ENCODE measurements around the gene RSRP1. TPM values are rescaled to one million over a fixed set of nuclear protein-coding genes. Genes with fewer than 3 reads are reported as not detected.

RSRP1 gene
- total and polyA plus RNA-seq, 2 experiments from 2014 or later: 91.4 to 93.7 TPM

DNA sequence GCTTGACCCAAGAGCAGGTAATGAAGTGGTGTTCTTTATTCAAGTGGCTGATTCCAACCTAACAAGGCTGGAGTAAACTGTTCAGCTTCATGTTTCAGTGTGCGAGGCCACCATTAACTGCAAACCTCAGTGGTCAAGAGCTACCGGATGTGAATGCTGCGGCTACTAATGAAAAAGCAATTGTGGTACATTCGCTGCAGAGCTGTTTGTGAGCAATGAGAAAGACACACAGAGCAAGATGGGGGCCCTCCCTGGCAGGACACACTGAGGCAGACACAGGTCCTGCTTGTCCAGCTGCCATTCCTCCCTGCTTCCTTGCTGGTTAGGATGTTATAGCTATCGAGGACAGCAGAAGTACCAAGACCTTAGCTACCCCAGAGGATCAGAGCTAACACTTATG, 41.1 kb downstream of the RSRP1 start:
- Mint-ChIP-seq H3K27ac (no peak overlapping the region), H3K4me1 (peaks cover 5% of the 10 kb centered on the region), H3K9me3 (no peaks in the 10 kb centered on the region), H3K36me3 (ENCODE audit: low read depth) (no peaks in the 10 kb centered on the region), H3K4me3 (no peak overlapping the region), H3K27me3 (ENCODE audit: insufficient read depth, low read depth, poor library complexity) (peaks cover 6% of the 10 kb centered on the region)
- Histone ChIP-seq H3K4me3 (no peak overlapping the region), H4K20me1 (replicated peaks; ENCODE audit: insufficient read depth) (no peaks in the 10 kb centered on the region), H3K27me3 (ENCODE audit: insufficient read depth) (no peaks in the 10 kb centered on the region), H3K9me2 (ENCODE audit: insufficient read depth) (peaks cover 2% of the 10 kb centered on the region; the same call in 1 of the 2 replicates), H3K4me1 (ENCODE audit: insufficient read depth) (peaks cover 3% of the 10 kb centered on the region; the same call in 1 of the 2 replicates), H3K79me2 (replicated peaks; ENCODE audit: insufficient read depth) (no peaks in the 10 kb centered on the region), H3F3A (replicated peaks; ENCODE audit: low read depth) (no peaks in the 10 kb centered on the region), H3K27ac (ENCODE audit: low read depth) (no peak overlapping the region), H3K36me3 (ENCODE audit: insufficient read depth) (no peaks in the 10 kb centered on the region), H2AFZ (no peak overlapping the region), H3K4me2 (no peak overlapping the region)
- DNase-seq (ENCODE audit: low spot score) (no peak), ATAC-seq (no peak)
- TF ChIP-seq STAT1 (IDR thresholded peaks at IDR 0.05; ENCODE audit: unreplicated experiment): no peak
- TF ChIP-seq EZH2 (IDR thresholded peaks at IDR 0.05; ENCODE audit: low read depth, unreplicated experiment): no peak
- TF ChIP-seq CREB1 (CRISPR knock-in tag; IDR thresholded peaks at IDR 0.05; ENCODE audit: low read depth): no peak
- no peak for TF ChIP-seq NANOG (IDR thresholded peaks at IDR 0.05; ENCODE audit: borderline replicate concordance)
- TF ChIP-seq, protein P1, sequence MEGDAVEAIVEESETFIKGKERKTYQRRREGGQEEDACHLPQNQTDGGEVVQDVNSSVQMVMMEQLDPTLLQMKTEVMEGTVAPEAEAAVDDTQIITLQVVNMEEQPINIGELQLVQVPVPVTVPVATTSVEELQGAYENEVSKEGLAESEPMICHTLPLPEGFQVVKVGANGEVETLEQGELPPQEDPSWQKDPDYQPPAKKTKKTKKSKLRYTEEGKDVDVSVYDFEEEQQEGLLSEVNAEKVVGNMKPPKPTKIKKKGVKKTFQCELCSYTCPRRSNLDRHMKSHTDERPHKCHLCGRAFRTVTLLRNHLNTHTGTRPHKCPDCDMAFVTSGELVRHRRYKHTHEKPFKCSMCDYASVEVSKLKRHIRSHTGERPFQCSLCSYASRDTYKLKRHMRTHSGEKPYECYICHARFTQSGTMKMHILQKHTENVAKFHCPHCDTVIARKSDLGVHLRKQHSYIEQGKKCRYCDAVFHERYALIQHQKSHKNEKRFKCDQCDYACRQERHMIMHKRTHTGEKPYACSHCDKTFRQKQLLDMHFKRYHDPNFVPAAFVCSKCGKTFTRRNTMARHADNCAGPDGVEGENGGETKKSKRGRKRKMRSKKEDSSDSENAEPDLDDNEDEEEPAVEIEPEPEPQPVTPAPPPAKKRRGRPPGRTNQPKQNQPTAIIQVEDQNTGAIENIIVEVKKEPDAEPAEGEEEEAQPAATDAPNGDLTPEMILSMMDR (conservative IDR thresholded peaks at IDR 0.05; ENCODE audit: low read depth in 2 of 2): no peak
- TF ChIP-seq, protein P2, sequence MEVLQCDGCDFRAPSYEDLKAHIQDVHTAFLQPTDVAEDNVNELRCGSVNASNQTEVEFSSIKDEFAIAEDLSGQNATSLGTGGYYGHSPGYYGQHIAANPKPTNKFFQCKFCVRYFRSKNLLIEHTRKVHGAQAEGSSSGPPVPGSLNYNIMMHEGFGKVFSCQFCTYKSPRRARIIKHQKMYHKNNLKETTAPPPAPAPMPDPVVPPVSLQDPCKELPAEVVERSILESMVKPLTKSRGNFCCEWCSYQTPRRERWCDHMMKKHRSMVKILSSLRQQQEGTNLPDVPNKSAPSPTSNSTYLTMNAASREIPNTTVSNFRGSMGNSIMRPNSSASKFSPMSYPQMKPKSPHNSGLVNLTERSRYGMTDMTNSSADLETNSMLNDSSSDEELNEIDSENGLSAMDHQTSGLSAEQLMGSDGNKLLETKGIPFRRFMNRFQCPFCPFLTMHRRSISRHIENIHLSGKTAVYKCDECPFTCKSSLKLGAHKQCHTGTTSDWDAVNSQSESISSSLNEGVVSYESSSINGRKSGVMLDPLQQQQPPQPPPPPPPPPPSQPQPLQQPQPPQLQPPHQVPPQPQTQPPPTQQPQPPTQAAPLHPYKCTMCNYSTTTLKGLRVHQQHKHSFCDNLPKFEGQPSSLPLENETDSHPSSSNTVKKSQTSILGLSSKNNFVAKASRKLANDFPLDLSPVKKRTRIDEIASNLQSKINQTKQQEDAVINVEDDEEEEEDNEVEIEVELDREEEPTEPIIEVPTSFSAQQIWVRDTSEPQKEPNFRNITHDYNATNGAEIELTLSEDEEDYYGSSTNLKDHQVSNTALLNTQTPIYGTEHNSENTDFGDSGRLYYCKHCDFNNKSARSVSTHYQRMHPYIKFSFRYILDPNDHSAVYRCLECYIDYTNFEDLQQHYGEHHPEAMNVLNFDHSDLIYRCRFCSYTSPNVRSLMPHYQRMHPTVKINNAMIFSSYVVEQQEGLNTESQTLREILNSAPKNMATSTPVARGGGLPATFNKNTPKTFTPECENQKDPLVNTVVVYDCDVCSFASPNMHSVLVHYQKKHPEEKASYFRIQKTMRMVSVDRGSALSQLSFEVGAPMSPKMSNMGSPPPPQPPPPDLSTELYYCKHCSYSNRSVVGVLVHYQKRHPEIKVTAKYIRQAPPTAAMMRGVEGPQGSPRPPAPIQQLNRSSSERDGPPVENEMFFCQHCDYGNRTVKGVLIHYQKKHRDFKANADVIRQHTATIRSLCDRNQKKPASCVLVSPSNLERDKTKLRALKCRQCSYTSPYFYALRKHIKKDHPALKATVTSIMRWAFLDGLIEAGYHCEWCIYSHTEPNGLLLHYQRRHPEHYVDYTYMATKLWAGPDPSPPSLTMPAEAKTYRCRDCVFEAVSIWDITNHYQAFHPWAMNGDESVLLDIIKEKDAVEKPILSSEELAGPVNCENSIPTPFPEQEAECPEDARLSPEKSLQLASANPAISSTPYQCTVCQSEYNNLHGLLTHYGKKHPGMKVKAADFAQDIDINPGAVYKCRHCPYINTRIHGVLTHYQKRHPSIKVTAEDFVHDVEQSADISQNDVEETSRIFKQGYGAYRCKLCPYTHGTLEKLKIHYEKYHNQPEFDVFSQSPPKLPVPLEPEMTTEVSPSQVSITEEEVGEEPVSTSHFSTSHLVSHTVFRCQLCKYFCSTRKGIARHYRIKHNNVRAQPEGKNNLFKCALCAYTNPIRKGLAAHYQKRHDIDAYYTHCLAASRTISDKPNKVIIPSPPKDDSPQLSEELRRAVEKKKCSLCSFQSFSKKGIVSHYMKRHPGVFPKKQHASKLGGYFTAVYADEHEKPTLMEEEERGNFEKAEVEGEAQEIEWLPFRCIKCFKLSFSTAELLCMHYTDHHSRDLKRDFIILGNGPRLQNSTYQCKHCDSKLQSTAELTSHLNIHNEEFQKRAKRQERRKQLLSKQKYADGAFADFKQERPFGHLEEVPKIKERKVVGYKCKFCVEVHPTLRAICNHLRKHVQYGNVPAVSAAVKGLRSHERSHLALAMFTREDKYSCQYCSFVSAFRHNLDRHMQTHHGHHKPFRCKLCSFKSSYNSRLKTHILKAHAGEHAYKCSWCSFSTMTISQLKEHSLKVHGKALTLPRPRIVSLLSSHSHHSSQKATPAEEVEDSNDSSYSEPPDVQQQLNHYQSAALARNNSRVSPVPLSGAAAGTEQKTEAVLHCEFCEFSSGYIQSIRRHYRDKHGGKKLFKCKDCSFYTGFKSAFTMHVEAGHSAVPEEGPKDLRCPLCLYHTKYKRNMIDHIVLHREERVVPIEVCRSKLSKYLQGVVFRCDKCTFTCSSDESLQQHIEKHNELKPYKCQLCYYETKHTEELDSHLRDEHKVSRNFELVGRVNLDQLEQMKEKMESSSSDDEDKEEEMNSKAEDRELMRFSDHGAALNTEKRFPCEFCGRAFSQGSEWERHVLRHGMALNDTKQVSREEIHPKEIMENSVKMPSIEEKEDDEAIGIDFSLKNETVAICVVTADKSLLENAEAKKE (CRISPR knock-in tag; IDR thresholded peaks at IDR 0.05): no peak
- no peak for TF ChIP-seq EZH2phosphoT487 (IDR thresholded peaks at IDR 0.05; ENCODE audit: unreplicated experiment)
